HG03280 (cell line): ENCODE data around the gene ALG5.

Experiments
- ATAC-seq: cut with Tn5 transposase; IDR thresholded peaks from one replicate; pipeline ENCODE4 v1.9.1; 2021; ENCODE audit warnings: mild to moderate bottlenecking, moderate library complexity; ENCODE audit not compliant: unreplicated experiment

The ALG5 gene

GRCh38 chr13:36915896-36916640 lies 83.1 kb downstream of the ALG5 start:
- no peak for ATAC-seq

- ATAC-seq, result no peak
Observed at GRCh38 chr13:36915106-36915505, 84.0 kb downstream of the ALG5 start.

GRCh38 chr13:36914648-36915047 lies 84.5 kb downstream of the ALG5 start:
- no peak for ATAC-seq

DNA sequence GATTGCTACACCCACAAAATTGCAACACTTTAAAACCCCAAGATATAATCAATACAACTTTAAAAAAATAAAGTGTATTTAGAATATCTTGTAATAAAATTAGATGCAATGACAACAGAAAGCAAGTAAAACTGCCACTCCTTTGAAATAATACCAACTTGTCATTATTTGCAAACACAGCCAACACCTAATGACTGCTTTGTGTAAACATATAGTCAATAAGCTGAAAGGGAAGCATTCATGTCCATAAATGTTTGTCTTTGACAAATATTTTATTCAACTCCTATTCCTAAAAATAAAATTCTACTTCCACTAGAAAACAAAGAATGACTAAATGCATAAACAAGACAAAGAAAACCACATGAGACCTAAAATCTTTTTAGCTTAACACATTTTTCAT lies 85.7 kb downstream of the ALG5 start:
- ATAC-seq, result no peak

DNA sequence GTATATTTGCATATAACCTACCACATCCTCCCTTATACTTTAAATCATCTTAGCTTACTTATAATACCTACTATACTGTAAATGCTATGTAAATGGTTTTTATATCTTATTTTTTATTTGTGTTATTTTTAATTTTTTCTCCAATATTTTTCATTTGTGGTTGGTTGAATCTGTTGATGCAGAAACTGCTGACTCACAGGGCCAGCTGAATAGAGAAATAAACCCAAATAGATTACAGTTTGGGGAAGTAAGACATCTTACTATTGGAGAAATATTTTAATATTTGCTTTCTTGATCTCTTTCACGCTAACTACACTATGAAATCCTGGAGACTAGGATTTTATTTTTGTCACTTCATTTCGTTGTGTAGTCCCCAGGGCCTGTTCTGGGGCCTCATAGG lies 86.2 kb downstream of the ALG5 start:
- ATAC-seq, result no peak

DNA sequence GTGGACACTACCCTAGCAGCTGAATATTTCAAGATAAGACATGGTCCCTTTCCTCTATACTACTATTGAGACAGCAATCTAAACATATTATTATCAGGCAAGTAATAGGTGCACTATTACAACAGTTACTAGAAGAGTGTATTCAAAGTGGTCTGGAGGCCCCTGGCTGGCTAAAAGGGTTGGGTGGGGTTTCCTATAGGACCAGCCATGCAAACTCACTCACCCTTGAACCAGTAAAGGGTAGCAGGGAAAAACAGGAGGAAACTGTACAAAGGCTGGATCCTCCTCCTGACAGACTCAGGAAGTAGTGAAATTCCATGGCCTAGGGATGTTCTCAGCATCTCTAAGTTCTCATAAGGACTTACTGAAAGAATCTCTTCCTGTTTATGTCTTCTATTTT lies 86.8 kb downstream of the ALG5 start:
- no peak for ATAC-seq

- no peak for ATAC-seq
Observed at GRCh38 chr13:36910545-36910944, 88.6 kb downstream of the ALG5 start.

DNA sequence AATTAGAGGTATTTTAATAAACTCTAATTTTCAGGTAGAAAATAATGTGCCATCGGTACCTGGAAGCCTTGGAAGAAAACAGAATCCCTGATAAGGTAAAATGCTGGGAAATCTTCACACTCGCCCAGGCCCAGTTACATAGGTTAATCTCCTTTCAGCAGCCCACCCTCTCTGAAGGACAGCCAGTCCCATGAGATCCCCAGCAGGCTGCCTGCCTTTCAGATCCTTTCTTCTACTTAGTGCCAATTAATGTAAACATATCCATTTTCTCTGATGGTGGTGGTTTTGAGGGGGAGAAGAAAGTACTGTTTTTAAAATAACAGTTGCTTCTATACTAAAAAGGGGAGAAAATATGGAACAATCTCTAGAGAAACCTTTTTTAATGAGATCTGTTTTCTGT lies 91.3 kb downstream of the ALG5 start:
- no peak for ATAC-seq

DNA sequence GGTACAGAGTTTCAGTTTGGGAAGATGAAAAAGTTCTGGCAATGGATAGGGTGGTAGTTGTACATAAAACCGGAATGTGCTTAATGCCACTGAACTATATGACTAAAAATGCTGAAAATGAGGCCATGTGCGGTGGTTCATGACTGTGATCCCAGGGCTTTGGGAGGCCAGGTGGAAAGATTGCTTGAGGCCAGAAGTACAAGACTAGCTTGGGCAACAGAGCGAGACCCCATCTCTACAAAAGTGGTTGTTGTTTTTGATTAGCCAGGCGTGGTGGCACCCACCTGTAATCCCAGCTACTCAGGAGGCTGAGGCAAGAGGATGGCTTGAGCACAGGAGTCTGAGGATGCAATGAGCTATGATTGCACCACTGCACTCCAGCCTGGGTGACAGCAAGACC lies 91.9 kb downstream of the ALG5 start:
- ATAC-seq, result no peak

DNA sequence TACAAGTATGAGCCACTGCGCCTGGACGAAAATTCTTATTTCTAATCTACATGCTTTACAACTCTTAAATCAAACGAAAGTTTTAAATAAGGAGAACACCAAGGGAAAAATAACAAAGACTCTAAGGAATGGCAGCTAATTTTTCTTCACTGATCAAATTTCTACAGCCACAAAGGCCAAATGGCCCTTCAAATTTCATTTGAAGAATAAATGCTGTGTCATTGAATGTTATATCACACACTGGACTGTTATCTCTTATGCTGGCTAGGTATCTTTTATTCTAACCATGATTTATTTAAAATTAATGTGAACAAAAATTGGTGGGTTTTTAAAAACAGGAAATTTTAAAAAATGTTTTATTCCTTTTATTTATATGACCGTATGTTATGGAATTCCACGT lies 93.2 kb downstream of the ALG5 start:
- ATAC-seq, result no peak

GRCh38 chr13:36903925-36904595 lies 95.1 kb downstream of the ALG5 start:
- ATAC-seq, result no peak
